Forelimb muscle (tissue), 1 donor: Measurements from ENCODE around the gene MORC2. TPM values are rescaled to one million over a fixed set of nuclear protein-coding genes. Genes with fewer than 3 reads are reported as not detected.

Experiments used
- DNase-seq: peaks from one replicate; pipeline ENCODE4 v3.0.0-alpha.2; 2013; ENCODE audit warnings: low read depth
- polyA plus RNA-seq: library from polyadenylated mRNA; unstranded; fragments of 120-200 nt; gene quantifications from one replicate; pipeline ENCODE4 v1.2.1, GENCODE V29; 2013; ENCODE audit not compliant: insufficient read length

Gene MORC2
- 26.4 TPM for polyA plus RNA-seq

GRCh38 chr22:30968015-30968923 is at the start of gene MORC2:
TSS of gene MORC2 (minus strand) at chr22:30968774. CDS start at chr22:30967889, 885 bp downstream.
- no peak for DNase-seq

GRCh38 chr22:31005535-31005934 is 37.0 kb upstream of the MORC2 start:
- DNase-seq: no peak

- no peak for DNase-seq
Measured at GRCh38 chr22:31001124-31001770, 32.7 kb upstream of the MORC2 start.

DNA sequence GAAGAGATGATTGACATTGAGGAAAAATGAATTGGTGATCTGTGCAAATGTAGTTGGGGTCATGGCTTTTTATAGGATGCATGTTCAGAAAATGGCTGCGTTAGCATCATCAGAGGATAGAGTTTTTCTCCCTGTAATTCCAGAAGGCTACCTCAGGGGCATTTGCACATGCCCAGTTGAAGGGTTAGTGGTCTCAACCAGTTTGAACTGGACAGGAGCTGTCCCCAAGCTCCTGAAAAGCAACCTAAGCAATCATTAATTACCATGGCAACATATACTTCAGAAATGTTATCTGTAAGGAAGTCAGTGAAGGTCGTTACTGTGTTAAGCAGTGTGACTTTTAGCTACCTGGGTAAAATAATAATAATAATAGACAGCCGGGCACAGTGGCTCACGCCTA is 29.8 kb upstream of the MORC2 start:
- DNase-seq: no peak

GRCh38 chr22:30996462-30996861 is 27.9 kb upstream of the MORC2 start:
- DNase-seq: no peak

GRCh38 chr22:30994960-30995359 is 26.4 kb upstream of the MORC2 start:
- no peak for DNase-seq

- no peak for DNase-seq
Measured at GRCh38 chr22:30992565-30992964, 24.0 kb upstream of the MORC2 start.

DNA sequence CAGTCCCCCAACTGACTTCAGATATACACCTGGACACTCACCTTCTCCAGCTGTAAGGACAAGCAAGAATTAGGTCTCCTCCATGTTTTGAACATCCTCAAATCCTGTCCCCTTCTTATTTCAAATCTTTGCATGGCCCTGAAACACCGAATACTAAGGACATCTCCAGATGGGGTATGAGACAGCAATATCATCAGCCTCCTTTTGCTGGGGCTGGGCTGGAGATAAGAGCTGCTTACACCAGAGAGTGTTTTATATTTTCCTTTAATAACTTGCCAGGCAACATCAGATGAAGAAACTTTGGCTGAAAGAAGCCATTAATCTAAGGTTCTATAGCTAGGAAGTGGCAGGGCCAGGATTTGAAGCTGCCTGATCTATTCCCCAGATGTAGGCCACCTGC is 22.1 kb upstream of the MORC2 start:
- DNase-seq: no peak

DNA sequence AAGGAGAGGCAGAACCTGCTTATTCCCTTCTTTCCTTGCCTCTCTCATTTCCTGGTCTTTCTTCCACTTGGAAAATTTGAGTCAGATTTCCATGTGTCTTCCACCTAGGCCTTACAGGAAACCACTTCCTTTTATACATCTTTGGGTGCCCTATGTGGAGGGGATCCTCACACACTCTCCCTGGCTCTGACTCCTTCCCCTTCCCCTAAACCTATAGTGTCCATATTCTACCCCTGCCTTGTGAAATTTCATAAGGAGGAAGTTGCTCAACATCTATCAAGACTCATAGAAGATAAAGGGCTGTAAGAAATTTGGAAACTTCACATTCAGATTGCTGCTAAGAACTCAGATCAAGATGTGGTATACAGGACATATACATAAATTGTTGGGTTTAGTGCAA is 20.9 kb upstream of the MORC2 start:
- DNase-seq: no peak

DNA sequence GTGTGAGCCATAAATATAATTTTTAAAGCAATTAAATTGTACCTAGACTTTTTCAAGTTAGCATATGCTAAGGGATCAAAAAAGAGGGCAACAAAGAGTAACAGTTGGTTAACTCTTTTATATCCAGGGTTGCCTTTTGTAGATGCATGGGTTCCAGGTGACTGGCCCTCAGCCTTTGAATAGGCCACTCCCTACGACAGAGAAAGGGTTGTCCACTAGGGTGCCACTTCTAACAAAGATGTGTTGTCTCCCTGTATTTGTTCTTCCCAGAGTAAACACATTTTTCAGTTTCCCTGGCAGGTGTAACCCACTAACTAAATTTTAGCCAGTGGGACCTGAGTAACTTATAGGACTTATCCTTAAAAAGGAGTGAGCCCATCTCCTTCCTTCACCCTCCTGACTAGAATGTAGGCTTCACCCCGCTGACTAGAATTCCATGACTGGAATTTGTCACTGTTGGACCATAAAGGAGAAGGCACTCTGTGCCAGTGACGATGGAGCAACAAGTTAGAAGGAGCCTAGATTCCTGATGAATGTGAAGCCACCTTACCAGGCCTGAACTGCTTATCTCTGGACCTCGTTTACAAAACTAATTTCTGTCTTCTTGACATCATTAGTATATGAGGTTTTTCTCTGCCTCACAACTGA is 17.1 kb upstream of the MORC2 start:
- no peak for DNase-seq

DNA sequence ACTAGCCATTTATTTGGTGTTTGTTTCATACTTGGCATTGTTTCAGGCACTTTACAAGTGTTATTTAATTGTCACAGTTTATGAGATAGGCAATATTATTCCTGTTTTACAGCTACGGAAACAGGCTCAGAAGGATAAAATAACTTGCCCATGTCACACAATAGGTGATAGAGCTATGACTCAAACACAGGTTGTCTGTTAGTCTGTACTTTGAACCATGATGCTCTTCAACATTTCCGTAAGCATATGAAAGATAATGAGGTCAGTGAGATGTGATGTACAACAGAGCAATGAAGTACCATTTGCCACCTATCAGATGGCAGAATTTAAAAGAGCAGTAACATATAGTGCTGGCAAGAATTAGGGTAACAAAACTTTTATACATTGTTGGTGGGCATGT is 15.7 kb upstream of the MORC2 start:
- DNase-seq: no peak

- no peak for DNase-seq
Measured at GRCh38 chr22:30982512-30982911, 13.9 kb upstream of the MORC2 start.

- no peak for DNase-seq
Measured at GRCh38 chr22:30979932-30980331, 11.4 kb upstream of the MORC2 start.

- DNase-seq: no peak
Measured at GRCh38 chr22:30978304-30978962, 9.9 kb upstream of the MORC2 start.

GRCh38 chr22:30970356-30970746 is 1.8 kb upstream of the MORC2 start:
- DNase-seq: no peak

DNA sequence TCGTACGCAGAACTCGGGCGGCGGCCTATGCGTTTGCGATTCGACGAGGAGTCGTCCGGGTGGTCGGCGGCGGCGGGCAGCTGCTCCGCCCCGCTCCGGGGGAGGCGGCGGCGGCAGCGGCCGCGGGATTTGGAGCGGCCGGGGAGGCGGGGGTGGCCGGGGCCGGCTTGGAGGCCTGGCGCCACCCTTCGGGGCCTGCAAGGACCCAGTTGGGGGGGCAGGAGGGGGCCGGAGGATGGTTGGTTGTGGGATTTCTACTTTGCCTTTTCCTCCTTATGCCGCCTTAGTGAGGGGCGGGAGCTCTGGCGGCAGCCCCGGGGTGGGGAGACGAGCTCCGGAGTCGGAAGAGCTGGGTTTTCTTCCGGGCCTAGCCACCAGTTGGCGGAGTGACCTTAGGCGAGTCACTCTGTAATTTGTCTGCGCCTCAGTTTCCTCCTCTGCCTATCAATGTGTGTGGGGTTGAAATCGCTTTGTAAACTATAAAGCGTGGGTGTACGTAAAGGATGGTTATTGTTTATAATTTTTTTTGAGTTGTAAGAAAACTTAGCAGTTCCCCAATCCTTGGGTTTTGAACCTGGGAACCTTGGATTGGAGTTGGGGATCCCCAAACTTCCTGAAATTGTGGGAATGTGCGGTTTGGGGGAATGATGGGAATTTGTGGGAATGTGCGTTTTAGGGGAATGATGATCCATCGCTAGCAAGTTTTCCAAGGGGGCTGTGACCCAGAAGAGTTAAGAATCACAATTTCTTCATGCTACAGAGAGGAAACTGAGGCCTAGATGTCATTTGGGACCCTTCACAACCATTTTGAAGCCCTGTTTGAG is 1.2 kb upstream of the MORC2 start:
- peak; percentile 5 for DNase-seq

DNA sequence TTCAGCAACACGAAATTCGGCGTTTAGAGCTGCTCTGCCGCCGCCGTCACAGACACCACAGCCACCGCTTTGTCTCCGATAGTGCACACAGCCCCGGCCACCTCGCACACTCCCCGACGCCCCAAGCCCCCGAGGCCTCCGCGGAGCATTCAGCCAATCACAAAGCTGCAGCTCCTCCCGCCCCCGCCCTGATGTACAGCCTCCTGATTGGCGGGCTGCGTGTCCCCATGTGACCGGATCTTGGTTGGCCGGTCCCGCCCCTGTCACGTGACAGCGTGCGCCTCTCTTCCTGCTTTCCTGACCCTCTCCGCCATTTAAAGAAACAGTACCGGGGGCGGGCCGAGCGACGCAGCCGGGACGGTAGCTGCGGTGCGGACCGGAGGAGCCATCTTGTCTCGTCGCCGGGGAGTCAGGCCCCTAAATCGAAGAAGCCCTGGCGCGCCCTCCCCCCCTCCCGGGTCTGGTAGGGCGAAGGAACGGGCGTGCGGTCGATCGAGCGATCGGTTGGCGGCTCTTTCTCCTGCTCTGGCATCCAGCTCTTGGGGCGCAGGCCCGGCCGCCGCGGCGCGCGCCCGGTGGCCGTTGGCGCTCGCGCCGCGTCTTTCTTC is 454 bp upstream of the MORC2 start, which contains the start of gene TUG1:
TSS of gene TUG1 (plus strand) at position 342 of the 608 bp plus-strand sequence.
- peak; percentile 92 for DNase-seq

DNA sequence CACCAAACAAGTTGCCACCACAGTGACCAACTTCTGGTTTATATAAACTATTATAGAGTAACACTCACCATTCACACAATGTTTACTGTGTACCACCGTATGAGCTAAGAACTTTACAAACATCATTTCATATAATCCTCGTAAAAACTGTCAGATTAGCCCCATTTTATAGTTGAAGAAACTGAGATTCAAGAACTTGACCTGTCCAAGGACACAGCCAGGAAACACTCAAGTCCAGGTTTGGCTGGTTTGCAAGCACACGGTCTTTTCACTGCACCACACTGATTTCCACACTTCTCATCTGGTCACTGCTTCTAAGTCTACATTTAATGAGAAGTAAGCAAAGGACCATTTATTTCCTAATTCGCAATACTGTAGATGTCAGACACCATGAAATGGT is 3.7 kb downstream of the MORC2 start:
- DNase-seq: no peak

- DNase-seq: no peak
Measured at GRCh38 chr22:30955153-30955552, 13.4 kb downstream of the MORC2 start.

GRCh38 chr22:30953206-30953605 is 15.4 kb downstream of the MORC2 start:
- peak; percentile 22 for DNase-seq
